Measurements from ENCODE around the gene DOK7. TPM values are rescaled to one million over a fixed set of nuclear protein-coding genes. Genes with fewer than 3 reads are reported as not detected.

DOK7 gene
- total RNA-seq, 1 donor from 2014 or later, result 0.69 TPM

- H3K27me3 Mint-ChIP-seq (ENCODE audit: unreplicated experiment), result peaks cover 14% of the 10 kb centered on the region
Measured at GRCh38 chr4:3493720-3494461, 30.8 kb downstream of the DOK7 start.

GRCh38 chr4:3494462-3494871 is 31.4 kb downstream of the DOK7 start:
- Mint-ChIP-seq H3K27me3 (ENCODE audit: unreplicated experiment) (peaks cover 12% of the 10 kb centered on the region), H3K27ac (ENCODE audit: unreplicated experiment) (no peak overlapping the region), H3K9me3 (ENCODE audit: unreplicated experiment) (no peaks in the 10 kb centered on the region), H3K4me1 (ENCODE audit: unreplicated experiment) (peaks cover 5% of the 10 kb centered on the region), H3K36me3 (ENCODE audit: low read depth, unreplicated experiment) (peaks cover 5% of the 10 kb centered on the region), H3K4me3 (ENCODE audit: unreplicated experiment) (no peak overlapping the region)
- TF ChIP-seq CTCF (IDR thresholded peaks at IDR 0.05; ENCODE audit: unreplicated experiment), result no peak
- DNase-seq (ENCODE audit: low spot score), result no peak

More at GRCh38 chr4:3493720-3494461, 30.8 kb downstream of the DOK7 start:
- no peak overlapping the region for H3K27ac Mint-ChIP-seq (ENCODE audit: unreplicated experiment)
- no peak for DNase-seq (ENCODE audit: low spot score)
- peaks cover 5% of the 10 kb centered on the region for H3K4me1 Mint-ChIP-seq (ENCODE audit: unreplicated experiment)
- no peak overlapping the region for H3K4me3 Mint-ChIP-seq (ENCODE audit: unreplicated experiment)
- H3K9me3 Mint-ChIP-seq (ENCODE audit: unreplicated experiment), result no peaks in the 10 kb centered on the region
- peaks cover 5% of the 10 kb centered on the region for H3K36me3 Mint-ChIP-seq (ENCODE audit: low read depth, unreplicated experiment)
- no peak for TF ChIP-seq CTCF (IDR thresholded peaks at IDR 0.05; ENCODE audit: unreplicated experiment)

- H3K27me3 Mint-ChIP-seq (ENCODE audit: unreplicated experiment), result peaks cover 15% of the 10 kb centered on the region
- no peak overlapping the region for H3K27ac Mint-ChIP-seq (ENCODE audit: unreplicated experiment)
- H3K4me1 Mint-ChIP-seq (ENCODE audit: unreplicated experiment), result peaks cover 5% of the 10 kb centered on the region
- H3K36me3 Mint-ChIP-seq (ENCODE audit: low read depth, unreplicated experiment), result peaks cover 5% of the 10 kb centered on the region
- DNase-seq (ENCODE audit: low spot score), result no peak
- no peak for TF ChIP-seq CTCF (IDR thresholded peaks at IDR 0.05; ENCODE audit: unreplicated experiment)
- H3K9me3 Mint-ChIP-seq (ENCODE audit: unreplicated experiment), result no peaks in the 10 kb centered on the region
- H3K4me3 Mint-ChIP-seq (ENCODE audit: unreplicated experiment), result no peak overlapping the region
Measured at GRCh38 chr4:3495204-3495975, 32.3 kb downstream of the DOK7 start.

GRCh38 chr4:3496021-3496420 is 32.9 kb downstream of the DOK7 start:
- Mint-ChIP-seq H3K4me1 (ENCODE audit: unreplicated experiment) (peaks cover 5% of the 10 kb centered on the region), H3K9me3 (ENCODE audit: unreplicated experiment) (no peaks in the 10 kb centered on the region), H3K27me3 (ENCODE audit: unreplicated experiment) (peaks cover 15% of the 10 kb centered on the region), H3K36me3 (ENCODE audit: low read depth, unreplicated experiment) (peaks cover 5% of the 10 kb centered on the region), H3K4me3 (ENCODE audit: unreplicated experiment) (no peak overlapping the region), H3K27ac (ENCODE audit: unreplicated experiment) (no peak overlapping the region)
- DNase-seq (ENCODE audit: low spot score), result no peak
- no peak for TF ChIP-seq CTCF (IDR thresholded peaks at IDR 0.05; ENCODE audit: unreplicated experiment)

GRCh38 chr4:3497095-3497494 is 34.0 kb downstream of the DOK7 start:
- H3K27ac Mint-ChIP-seq (ENCODE audit: unreplicated experiment), result peak overlapping the region; percentile 42
- no peak for TF ChIP-seq CTCF (IDR thresholded peaks at IDR 0.05; ENCODE audit: unreplicated experiment)
- H3K4me3 Mint-ChIP-seq (ENCODE audit: unreplicated experiment), result no peak overlapping the region
- H3K4me1 Mint-ChIP-seq (ENCODE audit: unreplicated experiment), result no peaks in the 10 kb centered on the region
- DNase-seq (ENCODE audit: low spot score), result no peak
- H3K27me3 Mint-ChIP-seq (ENCODE audit: unreplicated experiment), result peaks cover 13% of the 10 kb centered on the region
- no peaks in the 10 kb centered on the region for H3K9me3 Mint-ChIP-seq (ENCODE audit: unreplicated experiment)
- H3K36me3 Mint-ChIP-seq (ENCODE audit: low read depth, unreplicated experiment), result no peaks in the 10 kb centered on the region

Measured in endothelial cell (in vitro differentiated cells).